Trophoblast cell (in vitro differentiated cells and primary cell): ENCODE data around the gene DGKD.

Experiments used
- DNase-seq, 2 donors: peaks; one replicate each; pipeline ENCODE4 v3.0.0-alpha.2; 2016
- H2AFZ ChIP-seq: 2 replicates; pipeline ENCODE4 v1.6.1; 2013; ENCODE audit warnings: low read length, moderate library complexity, mild to moderate bottlenecking; ENCODE audit not compliant: insufficient read depth, poor library complexity
- H2AK5ac ChIP-seq: 2 replicates; pipeline ENCODE4 v1.6.1; 2013; ENCODE audit warnings: mild to moderate bottlenecking, low read length
- H2BK120ac ChIP-seq: 2 replicates; pipeline ENCODE4 v1.6.1; 2013; ENCODE audit warnings: low read length, mild to moderate bottlenecking, moderate library complexity; ENCODE audit not compliant: insufficient read depth, poor library complexity
- H2BK12ac ChIP-seq: 2 replicates; pipeline ENCODE4 v1.6.1; 2013; ENCODE audit warnings: mild to moderate bottlenecking, low read length, moderate library complexity
- H2BK5ac ChIP-seq: 2 replicates; pipeline ENCODE4 v1.6.1; 2013; ENCODE audit warnings: low read length, low read depth, moderate library complexity, mild to moderate bottlenecking; ENCODE audit not compliant: poor library complexity
- H3K14ac ChIP-seq: 2 replicates; pipeline ENCODE4 v1.6.1; 2013; ENCODE audit warnings: mild to moderate bottlenecking, low read length
- H3K18ac ChIP-seq: 2 replicates; pipeline ENCODE4 v1.6.1; 2013; ENCODE audit warnings: mild to moderate bottlenecking, low read length
- H3K23ac ChIP-seq: 2 replicates; pipeline ENCODE4 v1.6.1; 2013; ENCODE audit warnings: low read length
- H3K27ac ChIP-seq: 2 replicates; pipeline ENCODE4 v1.5.1; 2013; ENCODE audit warnings: low read depth, mild to moderate bottlenecking, inconsistent platforms, low read length, moderate library complexity
- H3K27me3 ChIP-seq: 2 replicates; pipeline ENCODE4 v1.6.1; 2013; ENCODE audit warnings: inconsistent platforms, mild to moderate bottlenecking, low read length, moderate library complexity; ENCODE audit not compliant: insufficient read depth
- H3K36me3 ChIP-seq, 2 experiments: 1 replicate in 1 of 2; 2 replicates in 1 of 2; pipeline ENCODE4 v1.6.1; 2013; ENCODE audit warnings: low read length in 2 of 2, mild to moderate bottlenecking in 2 of 2, moderate library complexity in 1 of 2; ENCODE audit not compliant: insufficient read depth in 2 of 2, control insufficient read depth in 1 of 2
- H3K4ac ChIP-seq: 2 replicates; pipeline ENCODE4 v1.6.1; 2013; ENCODE audit warnings: low read depth, mild to moderate bottlenecking, low read length, moderate library complexity
- H3K4me1 ChIP-seq, 2 experiments: 1 replicate in 1 of 2; 2 replicates in 1 of 2; pipeline ENCODE4 v1.6.1; 2013; ENCODE audit warnings: low read length in 2 of 2, mild to moderate bottlenecking in 2 of 2, moderate library complexity in 1 of 2; ENCODE audit not compliant: insufficient read depth in 2 of 2, control insufficient read depth in 1 of 2
- H3K4me2 ChIP-seq: 2 replicates; pipeline ENCODE4 v1.6.1; 2013; ENCODE audit warnings: inconsistent platforms, mild to moderate bottlenecking, low read length, moderate library complexity
- H3K4me3 ChIP-seq: 2 replicates; pipeline ENCODE4 v1.5.1; 2013; ENCODE audit warnings: mild to moderate bottlenecking, low read depth, low read length, inconsistent platforms
- H3K79me1 ChIP-seq: one replicate; pipeline ENCODE4 v1.6.1; 2013; ENCODE audit warnings: low read length
- H3K79me2 ChIP-seq: 2 replicates; pipeline ENCODE4 v1.6.1; 2013; ENCODE audit warnings: low read length, mild to moderate bottlenecking; ENCODE audit not compliant: control insufficient read depth, insufficient read depth, poor library complexity
- H3K9ac ChIP-seq: 2 replicates; pipeline ENCODE4 v1.6.1; 2013; ENCODE audit warnings: mild to moderate bottlenecking, low read length
- H3K9me3 ChIP-seq: 2 replicates; pipeline ENCODE4 v1.6.1; 2013; ENCODE audit warnings: low read depth, mild to moderate bottlenecking, control low read depth, inconsistent platforms, low read length; ENCODE audit not compliant: insufficient read depth
- H4K12ac ChIP-seq: 2 replicates; pipeline ENCODE4 v1.6.1; 2013; ENCODE audit warnings: low read depth, mild to moderate bottlenecking, low read length, moderate library complexity
- H4K8ac ChIP-seq: 2 replicates; pipeline ENCODE4 v1.6.1; 2013; ENCODE audit warnings: low read depth, mild to moderate bottlenecking, low read length, moderate library complexity
- H4K91ac ChIP-seq: one replicate; pipeline ENCODE4 v1.6.1; 2013; ENCODE audit warnings: low read depth, mild to moderate bottlenecking, low read length, moderate library complexity
- WGBS: extraction: QIAGEN DNeasy Blood & Tissue Kit; methylation state at CpG from one replicate; pipeline ENCODE4 v1.1.7; 2013; ENCODE audit warnings: missing lambda C conversion rate; ENCODE audit not compliant: insufficient read length, insufficient coverage; ENCODE audit errors: extremely low coverage; 5-methylcytosine and 5-hydroxymethylcytosine counted together

DGKD gene

GRCh38 chr2:233492751-233493150, 138.5 kb downstream of the DGKD start:
- Histone ChIP-seq H3K4me3 (no peak overlapping the region), H2BK5ac (no peak overlapping the region), H3K9me3 (no peaks in the 10 kb centered on the region), H3K4ac (no peak overlapping the region), H4K8ac (no peak overlapping the region), H3K79me2 (no peaks in the 10 kb centered on the region), H3K9ac (no peak overlapping the region), H4K91ac (no peak overlapping the region), H3K14ac (no peak overlapping the region), H3K27ac (no peak overlapping the region), H2BK120ac (no peak overlapping the region), H2AK5ac (no peak overlapping the region), H3K4me1 (no peaks in the 10 kb centered on the region), H3K18ac (no peak overlapping the region), H2BK12ac (no peak overlapping the region), H3K27me3 (no peaks in the 10 kb centered on the region), H3K23ac (no peak overlapping the region), H3K36me3 (peaks cover 10 to 15% of the 10 kb centered on the region in 2 experiments), H3K4me2 (no peak overlapping the region), H2AFZ (no peak overlapping the region), H3K79me1 (no peaks in the 10 kb centered on the region), H4K12ac (no peak overlapping the region)
- peak in 1 of 2 donors; percentile 13 for DNase-seq
- no CpG with 5 or more reads among the region's 4 CpGs for WGBS

GRCh38 chr2:233495503-233496496, 141.5 kb downstream of the DGKD start:
- peaks cover 5 to 7% of the 10 kb centered on the region in 2 experiments for H3K36me3 ChIP-seq
- H3K14ac ChIP-seq, result no peak overlapping the region
- H3K9me3 ChIP-seq, result no peaks in the 10 kb centered on the region
- no peak overlapping the region for H4K91ac ChIP-seq
- H2AK5ac ChIP-seq, result no peak overlapping the region
- no peak overlapping the region for H2BK5ac ChIP-seq
- H3K79me2 ChIP-seq, result no peaks in the 10 kb centered on the region
- no peaks in the 10 kb centered on the region for H3K4me1 ChIP-seq
- no peak overlapping the region for H2BK120ac ChIP-seq
- no peak overlapping the region for H3K4me2 ChIP-seq
- no peak overlapping the region for H3K23ac ChIP-seq
- H3K79me1 ChIP-seq, result no peaks in the 10 kb centered on the region
- no peak overlapping the region for H2BK12ac ChIP-seq
- H3K4ac ChIP-seq, result no peak overlapping the region
- no peak overlapping the region for H3K27ac ChIP-seq
- WGBS, result no CpG with 5 or more reads among the region's 10 CpGs
- DNase-seq, result no peak
- H3K18ac ChIP-seq, result no peak overlapping the region
- no peak overlapping the region for H4K12ac ChIP-seq
- H2AFZ ChIP-seq, result no peak overlapping the region
- no peak overlapping the region for H3K4me3 ChIP-seq
- no peaks in the 10 kb centered on the region for H3K27me3 ChIP-seq
- no peak overlapping the region for H3K9ac ChIP-seq
- no peak overlapping the region for H4K8ac ChIP-seq

GRCh38 chr2:233497692-233498091, 143.4 kb downstream of the DGKD start:
- H3K18ac ChIP-seq, result no peak overlapping the region
- H2BK120ac ChIP-seq, result no peak overlapping the region
- H3K23ac ChIP-seq, result no peak overlapping the region
- no peak overlapping the region for H3K27ac ChIP-seq
- H4K8ac ChIP-seq, result no peak overlapping the region
- no peak overlapping the region for H2BK5ac ChIP-seq
- H3K4me3 ChIP-seq, result no peak overlapping the region
- DNase-seq, result no peak
- H2BK12ac ChIP-seq, result no peak overlapping the region
- H3K27me3 ChIP-seq, result no peaks in the 10 kb centered on the region
- no peaks in the 10 kb centered on the region for H3K79me2 ChIP-seq
- H3K14ac ChIP-seq, result no peak overlapping the region
- H3K36me3 ChIP-seq, result peaks cover 3 to 6% of the 10 kb centered on the region in 2 experiments
- no peaks in the 10 kb centered on the region for H3K4me1 ChIP-seq
- no peak overlapping the region for H4K12ac ChIP-seq
- no peak overlapping the region for H2AFZ ChIP-seq
- no peak overlapping the region for H2AK5ac ChIP-seq
- H3K4me2 ChIP-seq, result no peak overlapping the region
- no peaks in the 10 kb centered on the region for H3K79me1 ChIP-seq
- no peak overlapping the region for H4K91ac ChIP-seq
- no peak overlapping the region for H3K9ac ChIP-seq
- no CpG with 5 or more reads among the region's 2 CpGs for WGBS
- H3K9me3 ChIP-seq, result peaks cover 2% of the 10 kb centered on the region
- H3K4ac ChIP-seq, result no peak overlapping the region

- DNase-seq, result no peak
- no peak overlapping the region for H4K91ac ChIP-seq
- H3K79me1 ChIP-seq, result no peaks in the 10 kb centered on the region
- H2BK120ac ChIP-seq, result no peak overlapping the region
- H3K14ac ChIP-seq, result no peak overlapping the region
- no peak overlapping the region for H3K27ac ChIP-seq
- no peaks in the 10 kb centered on the region for H3K27me3 ChIP-seq
- H4K12ac ChIP-seq, result no peak overlapping the region
- H2AFZ ChIP-seq, result no peak overlapping the region
- H3K4ac ChIP-seq, result no peak overlapping the region
- no peak overlapping the region for H3K4me3 ChIP-seq
- no peak overlapping the region for H3K23ac ChIP-seq
- no peak overlapping the region for H2BK12ac ChIP-seq
- H3K79me2 ChIP-seq, result no peaks in the 10 kb centered on the region
- no peak overlapping the region for H3K18ac ChIP-seq
- H2BK5ac ChIP-seq, result no peak overlapping the region
- H4K8ac ChIP-seq, result no peak overlapping the region
- H3K9me3 ChIP-seq, result peaks cover 2% of the 10 kb centered on the region
- H3K4me1 ChIP-seq, result no peaks in the 10 kb centered on the region
- no peak overlapping the region for H3K4me2 ChIP-seq
- H2AK5ac ChIP-seq, result no peak overlapping the region
- H3K9ac ChIP-seq, result no peak overlapping the region
- peaks cover 3 to 6% of the 10 kb centered on the region in 2 experiments for H3K36me3 ChIP-seq
- no CpG with 5 or more reads among the region's 2 CpGs for WGBS
These were observed 143.8 kb downstream of the DGKD start for GRCh38 chr2:233498126-233498525.
